GM19452 (cell line): Measurements from ENCODE around the gene SERTAD3.
"Not testable (repeated sequence)": the region's sequence is repeated elsewhere in the genome, so short reads cannot be mapped to it uniquely, and the experiment has no call there.

Experiments used
- ATAC-seq: cut with Tn5 transposase; IDR thresholded peaks from one replicate; pipeline ENCODE4 v1.9.1; 2021; ENCODE audit not compliant: unreplicated experiment

The SERTAD3 gene

DNA sequence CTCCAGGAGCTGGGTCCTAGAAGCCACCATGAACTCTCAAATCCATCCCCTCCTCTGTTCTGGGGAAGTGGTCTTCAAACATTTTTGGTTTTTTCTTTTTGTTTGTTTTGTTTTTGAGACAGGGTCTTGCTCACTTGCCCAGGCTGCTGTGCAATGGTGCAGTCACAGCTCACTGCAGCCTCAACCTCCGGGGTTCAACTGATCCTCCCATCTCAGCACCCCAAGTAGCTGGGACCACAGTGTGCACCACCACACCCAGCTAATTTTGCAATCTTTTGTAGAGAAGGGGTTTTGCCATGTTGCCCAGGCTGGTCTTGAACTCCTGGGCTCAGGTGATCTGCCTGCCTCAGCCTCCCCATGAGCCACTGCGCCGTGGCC, 14.5 kb upstream of the SERTAD3 start:
- ATAC-seq = no peak

- no peak for ATAC-seq
Observed at GRCh38 chr19:40457953-40458596, 13.9 kb upstream of the SERTAD3 start.

- no peak for ATAC-seq
Observed at GRCh38 chr19:40457048-40457447, 12.9 kb upstream of the SERTAD3 start.

DNA sequence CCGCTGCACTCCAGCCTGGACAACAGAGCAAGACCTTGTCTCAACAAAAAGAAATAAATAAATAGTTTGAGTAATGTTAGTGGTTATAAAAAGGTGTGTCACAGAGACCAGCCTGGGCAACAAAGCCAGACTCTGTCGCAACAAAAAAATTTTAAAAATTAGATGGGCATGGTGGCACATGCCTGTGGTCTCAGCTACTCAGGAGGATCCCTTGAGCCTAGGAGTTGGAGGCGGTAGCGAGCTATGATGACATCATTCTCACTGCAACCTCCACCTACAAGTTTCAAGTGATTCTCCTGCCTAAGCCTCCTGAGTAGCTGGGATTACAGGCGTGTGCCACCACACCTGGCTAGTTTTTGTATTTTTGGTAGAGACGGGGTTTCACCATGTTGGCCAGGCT, 9.8 kb upstream of the SERTAD3 start:
- not testable (repeated sequence) for ATAC-seq

DNA sequence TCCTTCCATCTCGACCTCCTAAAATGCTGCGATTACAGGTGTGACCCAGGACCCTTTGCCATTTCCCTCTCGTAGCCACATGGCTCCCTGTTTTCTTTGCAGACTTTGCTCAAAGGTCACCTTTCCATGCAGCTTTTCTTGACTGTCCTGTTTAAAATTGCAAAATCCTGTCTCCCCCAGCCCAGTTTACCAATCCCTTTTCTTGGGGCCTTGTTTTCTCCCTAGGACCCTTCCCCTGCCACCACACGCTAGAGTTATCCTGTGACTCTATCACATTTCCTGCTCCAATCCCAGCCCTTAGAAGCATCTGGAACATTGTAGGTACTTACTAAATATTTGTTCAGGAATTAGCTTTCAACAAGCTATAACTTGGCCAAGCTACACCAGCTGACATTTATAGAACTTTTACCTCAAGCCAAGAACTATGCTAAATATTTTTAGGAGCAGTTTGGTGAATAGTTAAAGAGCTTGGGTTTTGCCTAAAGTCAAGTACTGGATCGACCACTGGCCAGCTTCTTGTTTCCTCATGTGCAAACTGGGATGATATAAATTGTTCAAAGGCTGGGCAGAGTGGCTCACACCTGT, 9.1 kb upstream of the SERTAD3 start:
- ATAC-seq = no peak

- ATAC-seq = no peak
Observed at GRCh38 chr19:40452016-40452415, 7.9 kb upstream of the SERTAD3 start.

DNA sequence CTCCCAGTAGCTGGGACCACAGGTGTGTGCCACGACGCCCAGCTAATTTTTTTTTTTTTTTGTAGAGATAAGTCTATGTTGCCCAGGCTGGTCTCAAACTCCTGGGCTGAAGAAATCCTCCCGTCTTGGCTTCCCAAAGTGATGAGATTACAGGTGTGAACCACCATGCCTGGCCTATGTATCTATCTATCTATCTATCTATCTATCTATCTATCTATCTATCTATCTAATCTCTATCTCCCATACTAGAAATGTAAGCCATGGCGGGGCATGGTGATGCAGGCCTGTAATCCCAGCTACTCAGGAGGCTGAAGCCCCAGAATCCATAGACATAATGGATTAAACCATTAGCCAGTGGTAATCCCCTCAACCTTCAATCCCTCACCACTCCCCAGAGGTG, 6.5 kb upstream of the SERTAD3 start:
- ATAC-seq = no peak

- ATAC-seq = no peak
Observed at GRCh38 chr19:40449506-40449905, 5.4 kb upstream of the SERTAD3 start.

DNA sequence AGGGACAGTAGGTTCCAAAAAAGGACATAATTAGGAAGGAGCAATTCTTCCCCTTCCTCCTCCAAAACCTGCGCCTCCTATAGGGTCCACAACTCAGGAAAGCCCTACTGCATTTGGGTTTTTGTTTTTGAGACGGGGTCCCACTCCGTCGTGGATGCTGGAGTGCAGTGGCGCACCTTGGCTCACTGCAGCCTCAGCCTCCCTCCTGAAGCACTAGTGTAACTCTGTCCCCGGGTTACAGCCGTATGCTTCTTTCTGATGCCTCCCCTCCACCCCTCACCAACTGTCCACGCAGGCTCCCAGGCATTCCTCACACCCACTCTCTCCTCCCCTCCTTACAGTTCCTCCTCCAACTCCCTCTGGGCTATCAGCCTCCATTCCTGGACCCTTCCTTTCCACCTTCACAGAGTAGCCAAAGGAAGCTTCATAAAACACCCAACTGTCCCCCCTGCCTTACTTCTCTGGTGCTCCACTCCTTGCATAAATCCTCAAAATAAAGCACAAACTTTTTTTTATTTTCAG, 2.2 kb upstream of the SERTAD3 start:
- ATAC-seq = no peak

DNA sequence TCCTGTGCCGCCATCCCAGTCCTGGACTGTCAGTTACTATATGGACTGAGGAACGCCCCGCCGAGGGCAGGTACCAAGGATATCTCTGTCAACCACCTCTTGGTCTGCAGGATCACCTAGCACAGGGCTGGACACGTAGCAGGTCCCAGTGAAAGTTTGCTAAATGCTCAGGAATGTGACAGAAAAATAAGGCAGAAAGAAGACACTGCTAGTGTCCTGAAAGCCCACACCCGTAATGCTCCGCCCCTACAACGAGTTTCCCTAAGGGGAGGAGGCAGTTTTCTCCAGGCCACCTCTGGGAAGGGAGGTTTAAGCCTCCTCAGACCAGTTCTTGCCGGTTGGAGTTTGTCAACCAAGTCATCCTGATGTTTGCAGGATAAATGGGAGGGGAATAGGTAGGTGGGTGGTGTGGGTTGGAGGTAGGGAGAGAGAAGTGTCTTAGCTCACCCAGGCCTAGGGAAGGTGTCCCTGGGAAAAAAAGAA, 1.7 kb upstream of the SERTAD3 start:
- ATAC-seq = no peak

- no peak for ATAC-seq
Observed at GRCh38 chr19:40444825-40445312, 734 bp upstream of the SERTAD3 start.

DNA sequence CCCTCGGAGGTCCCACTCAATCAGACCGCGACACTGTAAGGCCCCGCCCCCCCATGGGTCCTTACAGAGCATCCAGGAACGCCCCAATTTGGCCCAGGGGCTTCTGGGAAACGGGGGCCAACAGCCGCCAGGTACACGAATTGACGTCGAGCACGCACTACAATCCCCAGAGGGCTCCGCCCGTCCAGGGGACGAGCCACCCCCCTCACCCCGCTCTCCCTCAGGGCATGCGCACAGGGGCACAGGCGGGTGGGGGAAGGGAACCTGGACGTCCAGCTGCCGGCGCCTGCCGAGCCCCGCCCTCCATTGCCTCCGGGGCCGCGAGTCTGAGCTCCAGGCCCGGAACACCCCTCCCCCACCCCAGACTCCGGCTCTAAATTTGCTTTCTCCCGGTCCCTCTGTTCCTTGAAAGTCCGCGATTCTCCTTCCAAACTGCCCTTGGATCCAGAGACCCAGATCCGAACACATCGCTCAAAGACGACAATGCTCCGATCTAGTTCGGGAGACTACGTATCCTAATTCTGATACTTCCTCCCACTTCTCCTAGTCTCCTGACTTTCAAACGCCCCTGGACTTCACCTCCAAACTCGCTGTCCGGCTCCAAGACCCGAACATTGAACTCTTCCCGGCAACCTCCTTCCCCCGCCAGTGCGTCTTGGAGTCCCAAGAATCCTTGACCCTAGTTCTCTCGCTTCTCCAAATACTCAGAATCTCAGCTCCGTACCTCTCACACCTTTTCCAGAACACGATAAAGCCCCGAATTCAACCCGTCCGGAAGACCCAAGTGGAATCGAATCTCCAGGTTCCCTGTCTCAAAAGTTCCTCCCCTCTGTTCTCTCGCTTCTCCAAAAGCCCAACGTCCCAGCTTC, 770 bp downstream of the SERTAD3 start:
- peak; percentile 61 for ATAC-seq

- no peak for ATAC-seq
Observed at GRCh38 chr19:40442328-40443130, 1.6 kb downstream of the SERTAD3 start.

GRCh38 chr19:40441719-40442253, 2.3 kb downstream of the SERTAD3 start:
- ATAC-seq = no peak

- ATAC-seq = no peak
Observed at GRCh38 chr19:40438284-40438683, 5.9 kb downstream of the SERTAD3 start.

GRCh38 chr19:40433391-40434216, 10.5 kb downstream of the SERTAD3 start:
- peak; percentile 56 for ATAC-seq

GRCh38 chr19:40432760-40433159, 11.4 kb downstream of the SERTAD3 start:
- not testable (repeated sequence) for ATAC-seq

DNA sequence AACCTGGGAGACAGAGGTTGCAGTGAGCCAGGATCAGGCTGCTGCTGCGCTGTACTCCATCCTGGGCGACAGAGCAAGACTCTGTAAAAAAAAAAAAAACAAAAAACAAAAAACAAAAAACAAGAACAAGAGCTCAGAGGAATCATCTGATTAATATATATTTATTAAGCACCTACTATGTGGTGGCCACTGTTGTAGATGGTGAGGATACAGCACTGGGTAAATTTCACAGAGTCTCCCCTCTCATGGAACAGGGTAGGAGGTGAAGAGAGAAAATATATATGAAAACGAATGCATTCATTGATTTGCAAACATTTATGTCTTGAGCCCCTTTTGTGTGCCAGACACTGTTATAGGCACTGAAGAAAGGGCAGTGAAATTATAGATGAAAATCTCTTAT, 12.4 kb downstream of the SERTAD3 start:
- ATAC-seq = no peak

- ATAC-seq = not testable (repeated sequence)
Observed at GRCh38 chr19:40430242-40430641, 13.9 kb downstream of the SERTAD3 start.

- ATAC-seq = not testable (repeated sequence)
Observed at GRCh38 chr19:40428197-40428596, 15.9 kb downstream of the SERTAD3 start.
